Measurements from ENCODE around the gene HHATL. TPM values are rescaled to one million over a fixed set of nuclear protein-coding genes. Genes with fewer than 3 reads are reported as not detected.

The HHATL gene
- total and polyA plus RNA-seq, 4 donors, result 0.39 to 2.7 (median 0.62) TPM

- no peak for DNase-seq
- no peaks in the 10 kb centered on the region for H3K36me3 ChIP-seq (ENCODE audit: control insufficient read depth in 4 of 4, insufficient read depth in 4 of 4, low read length in 4 of 4)
- H3K4me3 ChIP-seq, result no peak overlapping the region
- peak overlapping the region in 1 of 2 donors; percentile 13 for H3K27ac ChIP-seq (ENCODE audit: low read depth in 1 of 2, low read length in 1 of 2)
- 90 to 92% methylated on average over 1 of the region's 1 CpG for WGBS, 2 donors
- peaks cover 0 to 3% (median under 1%) of the 10 kb centered on the region in 4 donors for H3K9me3 ChIP-seq (ENCODE audit: control insufficient read depth in 4 of 4, insufficient read depth in 3 of 4, low read length in 3 of 4)
- no peak for TF ChIP-seq CTCF (IDR thresholded peaks at IDR 0.05; ENCODE audit: control extremely low read depth, extremely low read depth)
- peaks cover 0 to 14% (median 2%) of the 10 kb centered on the region in 3 donors for H3K27me3 ChIP-seq (ENCODE audit: control insufficient read depth in 3 of 3, insufficient read depth in 3 of 3, low read length in 2 of 3)
- peaks cover 0 to 4% (median 0%) of the 10 kb centered on the region in 5 donors for H3K4me1 ChIP-seq (ENCODE audit: control insufficient read depth in 5 of 5, insufficient read depth in 5 of 5, low read length in 5 of 5)
- H3K9ac ChIP-seq (ENCODE audit: insufficient read depth in 1 of 2, low read length in 2 of 2), result no peak overlapping the region
- ATAC-seq (ENCODE audit: insufficient read depth, low FRiP score), result no peak
These were observed 22.3 kb downstream of the HHATL start for GRCh38 chr3:42680271-42680670.

GRCh38 chr3:42678447-42678846 lies 24.2 kb downstream of the HHATL start:
- DNase-seq (no peak), ATAC-seq (ENCODE audit: insufficient read depth, low FRiP score) (no peak)
- Histone ChIP-seq H3K9me3 (ENCODE audit: control insufficient read depth in 4 of 4, insufficient read depth in 3 of 4, low read length in 3 of 4) (peaks cover 0 to 3% (median under 1%) of the 10 kb centered on the region in 4 donors), H3K27me3 (ENCODE audit: control insufficient read depth in 3 of 3, insufficient read depth in 3 of 3, low read length in 2 of 3) (peaks cover 0 to 4% (median 0%) of the 10 kb centered on the region in 3 donors), H3K27ac (ENCODE audit: low read depth in 1 of 2, low read length in 1 of 2) (no peak overlapping the region), H3K4me3 (no peak overlapping the region), H3K9ac (ENCODE audit: insufficient read depth in 1 of 2, low read length in 2 of 2) (no peak overlapping the region), H3K4me1 (ENCODE audit: control insufficient read depth in 5 of 5, insufficient read depth in 5 of 5, low read length in 5 of 5) (peaks cover 0 to 2% (median 0%) of the 10 kb centered on the region in 5 donors), H3K36me3 (ENCODE audit: control insufficient read depth in 4 of 4, insufficient read depth in 4 of 4, low read length in 4 of 4) (no peaks in the 10 kb centered on the region)
- TF ChIP-seq CTCF (IDR thresholded peaks at IDR 0.05; ENCODE audit: control extremely low read depth, extremely low read depth), result no peak
- WGBS, 2 donors, result 80 to 87% methylated on average over 2 of the region's 2 CpGs

- Histone ChIP-seq H3K4me3 (no peak overlapping the region), H3K27me3 (ENCODE audit: control insufficient read depth in 3 of 3, insufficient read depth in 3 of 3, low read length in 2 of 3) (no peaks in the 10 kb centered on the region), H3K9ac (ENCODE audit: insufficient read depth in 1 of 2, low read length in 2 of 2) (no peak overlapping the region), H3K9me3 (ENCODE audit: control insufficient read depth in 4 of 4, insufficient read depth in 3 of 4, low read length in 3 of 4) (peaks cover 0 to 4% (median under 1%) of the 10 kb centered on the region in 4 donors), H3K4me1 (ENCODE audit: control insufficient read depth in 5 of 5, insufficient read depth in 5 of 5, low read length in 5 of 5) (no peaks in the 10 kb centered on the region), H3K36me3 (ENCODE audit: control insufficient read depth in 4 of 4, insufficient read depth in 4 of 4, low read length in 4 of 4) (no peaks in the 10 kb centered on the region), H3K27ac (ENCODE audit: low read depth in 1 of 2, low read length in 1 of 2) (no peak overlapping the region)
- ATAC-seq (ENCODE audit: insufficient read depth, low FRiP score) (no peak), DNase-seq (no peak)
- TF ChIP-seq CTCF (IDR thresholded peaks at IDR 0.05; ENCODE audit: control extremely low read depth, extremely low read depth), result no peak
- WGBS, 2 donors, result 88 to 94% methylated on average over 2 of the region's 2 CpGs
These were observed 26.7 kb downstream of the HHATL start for GRCh38 chr3:42675909-42676308.

GRCh38 chr3:42674146-42674545 lies 28.5 kb downstream of the HHATL start:
- H3K9ac ChIP-seq (ENCODE audit: insufficient read depth in 1 of 2, low read length in 2 of 2), result no peak overlapping the region
- peaks cover 0 to 7% (median under 1%) of the 10 kb centered on the region in 4 donors for H3K9me3 ChIP-seq (ENCODE audit: control insufficient read depth in 4 of 4, insufficient read depth in 3 of 4, low read length in 3 of 4)
- H3K27me3 ChIP-seq (ENCODE audit: control insufficient read depth in 3 of 3, insufficient read depth in 3 of 3, low read length in 2 of 3), result no peaks in the 10 kb centered on the region
- H3K4me3 ChIP-seq, result no peak overlapping the region
- DNase-seq (peak; percentile 4 to 61 (median 52)), ATAC-seq (ENCODE audit: insufficient read depth, low FRiP score) (no peak)
- H3K4me1 ChIP-seq (ENCODE audit: control insufficient read depth in 5 of 5, insufficient read depth in 5 of 5, low read length in 5 of 5), result no peaks in the 10 kb centered on the region
- H3K36me3 ChIP-seq (ENCODE audit: control insufficient read depth in 4 of 4, insufficient read depth in 4 of 4, low read length in 4 of 4), result no peaks in the 10 kb centered on the region
- WGBS, 2 donors, result 57 to 78% methylated on average over 3 of the region's 3 CpGs
- no peak overlapping the region for H3K27ac ChIP-seq (ENCODE audit: low read depth in 1 of 2, low read length in 1 of 2)
- TF ChIP-seq CTCF (IDR thresholded peaks at IDR 0.05; ENCODE audit: control extremely low read depth, extremely low read depth), result no peak
